GM18858 (cell line): ENCODE results near the gene TST.

Experiments used
- ATAC-seq: cut with Tn5 transposase; IDR thresholded peaks from one replicate; pipeline ENCODE4 v1.9.1; 2021; ENCODE audit not compliant: unreplicated experiment

Gene TST

GRCh38 chr22:36988075-36988832 lies 31.0 kb downstream of the TST start:
- ATAC-seq, result no peak

- no peak for ATAC-seq
Observed at GRCh38 chr22:36986242-36986821, 32.9 kb downstream of the TST start.

- ATAC-seq, result no peak
Observed at GRCh38 chr22:36985211-36985889, 33.9 kb downstream of the TST start.

GRCh38 chr22:36982136-36982535 lies 37.1 kb downstream of the TST start:
- ATAC-seq, result no peak

- ATAC-seq, result no peak
Observed at GRCh38 chr22:36981247-36981775, 37.9 kb downstream of the TST start.

- ATAC-seq, result no peak
Observed at GRCh38 chr22:36979016-36979910, 40.0 kb downstream of the TST start.

- ATAC-seq, result no peak
Observed at GRCh38 chr22:36977947-36978660, 41.1 kb downstream of the TST start.

- no peak for ATAC-seq
Observed at GRCh38 chr22:36977401-36977861, 41.8 kb downstream of the TST start.

- no peak for ATAC-seq
Observed at GRCh38 chr22:36976606-36977005, 42.6 kb downstream of the TST start.

GRCh38 chr22:36971341-36972125 lies 47.7 kb downstream of the TST start:
- ATAC-seq, result no peak

GRCh38 chr22:36968249-36968964 lies 50.8 kb downstream of the TST start:
- ATAC-seq, result no peak

- ATAC-seq, result no peak
Observed at GRCh38 chr22:36966851-36967540, 52.3 kb downstream of the TST start.

GRCh38 chr22:36965696-36966095 lies 53.6 kb downstream of the TST start:
- ATAC-seq, result no peak

GRCh38 chr22:36964106-36964505 lies 55.1 kb downstream of the TST start:
- ATAC-seq, result no peak

GRCh38 chr22:36963302-36963701 lies 55.9 kb downstream of the TST start:
- ATAC-seq, result no peak

- no peak for ATAC-seq
Observed at GRCh38 chr22:36961626-36962025, 57.6 kb downstream of the TST start.
